EH (cell line): ENCODE data around the gene WDFY3.

ENCODE experiments used
- DNase-seq: peaks from one replicate; pipeline ENCODE4 v3.0.0-alpha.2; 2015; ENCODE audit warnings: low read depth

The WDFY3 gene

DNA sequence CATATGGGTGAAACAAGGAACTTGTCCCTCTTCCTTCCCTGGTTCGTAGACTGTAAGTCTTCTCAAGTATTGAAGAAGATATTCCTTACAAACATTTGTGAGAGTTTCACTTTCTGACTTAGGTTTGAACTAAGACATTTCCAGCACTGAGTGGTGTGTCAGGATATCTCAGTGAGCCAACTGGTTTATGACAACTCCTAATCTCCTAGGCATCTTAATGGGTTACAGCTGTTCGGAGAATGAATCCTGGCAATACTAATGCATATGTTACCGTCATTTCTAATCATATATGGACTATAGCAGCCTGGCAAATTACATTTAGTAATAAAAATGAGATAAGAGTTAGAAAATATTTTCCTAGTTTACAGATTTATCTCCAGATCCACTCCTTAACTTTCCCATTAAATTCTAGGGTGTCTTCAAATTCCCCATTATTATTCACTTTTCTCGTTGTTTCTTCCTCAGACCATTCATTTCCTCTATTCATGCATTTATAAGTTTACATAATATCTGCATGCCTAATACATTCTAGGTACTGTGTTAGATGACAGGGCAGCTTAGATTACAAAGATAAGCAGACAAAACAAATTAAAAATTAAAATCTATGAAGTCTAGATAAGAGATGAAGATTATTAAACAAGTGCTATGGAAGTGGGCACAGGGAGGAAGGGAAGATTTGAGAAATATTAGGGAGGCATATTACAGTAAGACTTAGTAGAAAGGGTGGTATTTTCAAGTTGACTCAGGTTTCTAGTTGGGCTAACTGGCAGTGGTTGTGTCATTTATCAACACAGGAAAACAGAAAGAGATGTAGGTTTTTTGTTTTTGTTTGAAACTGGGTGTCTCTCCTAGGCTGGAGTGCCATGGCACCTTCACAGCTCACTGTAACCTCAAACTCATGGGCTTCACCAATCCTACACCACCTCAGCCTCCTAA is 173.9 kb downstream of the WDFY3 start:
- DNase-seq = peak; percentile 61

- DNase-seq = no peak
These were observed 175.5 kb downstream of the WDFY3 start for GRCh38 chr4:84790769-84791565.

DNA sequence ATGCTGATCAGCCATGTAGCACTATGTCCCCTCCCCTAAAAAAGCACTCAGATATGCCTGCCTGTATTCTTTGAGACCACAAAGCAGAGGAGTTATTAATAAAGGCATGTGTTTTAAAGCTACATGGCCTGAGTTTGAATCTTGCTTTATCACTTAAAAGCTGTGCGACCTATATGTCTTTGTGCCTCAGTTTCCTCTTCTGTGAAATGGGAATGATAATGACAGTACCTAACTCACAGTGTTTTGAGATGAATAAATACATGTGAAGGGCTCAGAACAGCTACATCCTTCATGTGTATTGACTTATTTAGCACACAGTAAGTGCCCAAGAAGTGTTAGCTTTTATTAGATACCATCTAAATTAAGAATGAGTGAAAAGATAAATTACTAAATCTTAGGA is 180.0 kb downstream of the WDFY3 start:
- no peak for DNase-seq

DNA sequence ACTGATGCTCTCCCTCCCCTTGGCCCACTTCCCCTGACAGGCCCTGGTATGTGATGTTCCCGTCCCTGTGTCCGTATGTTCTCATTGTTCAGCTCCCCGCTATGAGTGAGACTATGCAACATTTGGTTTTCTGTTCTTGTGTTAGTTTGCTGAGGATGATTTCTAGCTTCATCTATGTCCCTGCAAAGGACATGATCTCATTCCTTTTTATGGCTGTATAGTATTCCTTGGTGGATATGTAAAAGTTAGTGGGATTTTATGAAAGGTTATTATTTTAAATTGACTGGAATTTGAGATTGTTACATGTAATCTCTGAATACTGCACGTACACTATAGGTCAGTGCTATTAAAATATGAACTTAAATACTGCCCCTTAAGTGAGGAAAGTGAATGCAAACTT is 184.0 kb downstream of the WDFY3 start:
- DNase-seq = no peak

DNA sequence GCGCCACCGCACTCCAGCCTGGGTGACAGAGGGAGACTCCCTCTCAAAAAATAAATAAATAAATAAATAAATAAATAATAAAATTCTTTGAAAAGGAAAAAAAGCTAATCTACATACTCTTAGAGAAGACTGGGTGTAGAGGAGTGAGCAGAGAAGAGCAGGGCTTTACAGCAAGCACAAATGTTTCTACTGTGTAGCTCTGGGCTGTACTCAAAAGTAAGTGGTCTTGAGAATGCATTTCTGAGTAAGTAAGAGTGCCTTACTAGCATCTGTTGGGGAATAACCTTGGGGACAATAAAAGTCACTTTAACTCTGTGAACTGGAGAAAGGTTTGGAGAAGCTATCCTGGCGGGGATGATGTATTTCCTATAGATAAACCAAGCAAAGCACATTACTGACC is 185.8 kb downstream of the WDFY3 start:
- DNase-seq = no peak

- no peak for DNase-seq
These were observed 188.4 kb downstream of the WDFY3 start for GRCh38 chr4:84778041-84778440.

DNA sequence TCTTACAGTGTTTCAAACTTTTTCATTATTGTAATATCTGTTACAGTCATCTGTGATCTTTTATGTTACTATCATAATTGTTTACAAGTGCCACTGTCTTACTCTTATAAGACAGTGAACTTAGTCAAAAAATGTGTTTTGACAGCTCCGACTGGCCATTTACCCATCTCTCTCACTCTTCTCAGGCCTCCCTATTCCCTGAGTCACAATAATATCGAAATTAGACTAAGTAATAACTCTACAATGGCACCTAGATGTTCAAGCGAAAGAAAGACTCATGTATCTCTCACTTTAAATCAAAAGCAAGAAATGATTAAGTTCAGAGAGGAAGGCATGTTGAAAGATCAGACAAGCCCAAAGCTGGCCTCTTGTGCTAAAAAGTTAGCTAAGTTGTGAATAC is 199.3 kb downstream of the WDFY3 start:
- no peak for DNase-seq

- DNase-seq = no peak
These were observed 213.0 kb downstream of the WDFY3 start for GRCh38 chr4:84753321-84753972.

DNA sequence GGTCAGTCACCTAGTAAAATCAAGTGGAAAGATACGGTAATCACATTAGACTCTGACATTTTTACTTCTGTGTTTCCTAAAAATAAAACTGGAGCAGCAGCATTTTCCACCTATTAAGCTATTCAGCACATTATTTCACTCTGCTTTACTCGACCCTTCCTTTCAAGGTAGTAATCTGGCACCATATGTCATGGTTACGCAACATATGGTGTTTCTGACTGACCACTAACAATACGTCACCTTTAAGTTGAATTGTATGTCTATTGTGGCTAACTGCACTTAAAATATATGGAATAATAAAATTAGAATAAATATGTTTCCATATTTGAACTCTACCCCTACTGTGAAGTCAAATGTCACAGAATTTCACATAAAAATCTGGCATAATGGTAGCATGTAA is 214.8 kb downstream of the WDFY3 start:
- DNase-seq = no peak

GRCh38 chr4:84750960-84751283 is 215.6 kb downstream of the WDFY3 start:
- no peak for DNase-seq

- DNase-seq = peak; percentile 66
These were observed 216.1 kb downstream of the WDFY3 start for GRCh38 chr4:84750260-84750959.

DNA sequence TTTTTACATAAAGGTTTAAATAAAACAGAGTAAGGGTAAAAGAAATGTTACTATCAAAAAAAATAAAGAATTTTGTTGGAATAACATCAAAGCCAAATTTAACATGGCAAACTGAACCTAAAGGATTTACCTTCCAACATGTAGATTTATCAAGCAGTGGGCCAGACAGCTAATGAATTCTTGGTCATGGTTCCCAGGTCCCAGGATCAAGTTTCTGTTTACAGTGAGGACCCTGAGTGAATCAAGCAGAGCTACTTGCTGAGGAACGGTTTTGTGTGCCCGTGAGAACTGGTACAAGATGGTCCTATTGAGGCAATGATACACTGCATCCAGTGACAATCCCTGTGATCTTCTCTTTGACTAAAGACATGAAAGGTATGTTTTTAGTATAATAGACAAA is 226.4 kb downstream of the WDFY3 start:
- no peak for DNase-seq

DNA sequence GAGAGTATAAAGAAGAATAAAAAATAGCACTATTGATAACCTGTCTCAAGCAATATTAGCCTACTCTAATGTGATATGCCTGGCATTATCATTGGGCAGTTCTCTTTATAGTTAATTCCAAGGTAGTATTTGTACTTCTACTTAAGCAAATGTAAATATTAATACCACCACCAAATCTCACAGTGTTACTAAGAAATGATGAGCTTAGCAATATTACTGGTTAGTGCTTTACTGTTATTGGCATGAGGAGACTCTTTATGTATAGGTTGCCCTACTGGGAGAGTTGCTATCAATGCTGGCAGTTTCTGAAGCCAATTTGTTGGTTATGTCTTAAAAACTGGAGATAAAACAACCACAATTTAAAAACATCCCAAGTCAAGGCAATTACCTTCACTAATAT is 227.9 kb downstream of the WDFY3 start:
- no peak for DNase-seq

- DNase-seq = no peak
These were observed 228.8 kb downstream of the WDFY3 start for GRCh38 chr4:84737656-84738055.

GRCh38 chr4:84734037-84734436 is 232.5 kb downstream of the WDFY3 start:
- DNase-seq = no peak

GRCh38 chr4:84733343-84734033 is 233.0 kb downstream of the WDFY3 start:
- DNase-seq = no peak

DNA sequence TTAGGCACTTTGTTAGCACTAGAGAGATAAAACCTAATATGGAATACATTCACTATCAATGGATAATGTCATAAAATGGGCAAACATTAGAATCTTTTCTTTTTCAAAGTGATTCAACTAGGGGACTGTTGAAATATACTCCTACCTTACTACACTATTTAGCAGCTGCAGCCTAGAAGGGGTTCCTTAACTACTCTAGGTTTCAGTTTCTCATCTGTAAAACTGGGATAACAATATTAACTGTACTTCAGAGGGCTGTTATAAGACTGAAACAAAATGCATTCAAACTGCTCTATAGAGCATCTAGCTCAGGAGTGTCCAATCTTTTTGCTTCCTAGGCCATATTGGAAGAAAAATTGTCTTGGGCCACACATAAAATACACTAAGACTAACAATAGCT is 236.1 kb downstream of the WDFY3 start:
- DNase-seq = no peak

DNA sequence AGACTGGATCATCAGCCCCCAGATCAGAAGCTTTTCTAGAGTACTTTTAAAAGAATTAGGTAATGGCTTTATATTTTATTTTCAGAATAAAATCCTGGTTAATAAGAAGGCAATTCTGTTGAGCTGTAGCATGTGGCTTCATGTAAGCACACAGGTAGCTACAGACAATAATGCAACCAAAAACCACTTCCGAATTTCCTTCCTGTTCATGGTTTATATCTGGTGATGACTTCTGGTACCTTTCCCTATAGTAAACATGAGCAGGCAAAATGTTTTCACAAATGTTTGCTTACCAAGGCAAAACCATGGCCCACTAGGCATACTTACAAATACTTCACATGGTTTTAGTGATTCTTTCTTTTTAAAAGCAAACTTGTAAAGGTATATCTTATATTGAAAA is 239.0 kb downstream of the WDFY3 start:
- no peak for DNase-seq

GRCh38 chr4:84726356-84726755 is 240.1 kb downstream of the WDFY3 start:
- DNase-seq = peak; percentile 66

GRCh38 chr4:84722720-84723119 is 243.8 kb downstream of the WDFY3 start:
- no peak for DNase-seq

GRCh38 chr4:84719115-84719514 is 247.4 kb downstream of the WDFY3 start:
- DNase-seq = no peak

DNA sequence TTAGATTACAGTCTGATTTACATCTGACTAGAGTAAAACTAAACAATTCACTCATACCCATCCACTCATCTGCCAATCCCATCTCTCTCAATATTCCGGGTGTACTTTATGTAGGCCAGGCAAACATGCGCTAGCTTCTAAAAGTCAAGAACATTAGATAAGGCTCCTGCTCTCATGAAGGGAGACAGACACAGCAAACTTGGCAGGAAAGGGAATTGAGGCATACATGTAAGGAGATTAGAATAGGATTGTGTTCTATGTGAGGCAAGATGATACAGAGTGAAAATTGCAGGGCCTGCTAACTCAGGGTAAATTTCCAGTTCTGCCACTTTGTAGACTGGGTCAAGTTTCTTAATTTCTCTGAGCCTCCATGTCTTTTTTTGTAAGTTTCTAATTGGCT is 247.8 kb downstream of the WDFY3 start:
- DNase-seq = no peak
